Activated T-cell treated with anti-CD3 and anti-CD28 coated beads, Interleukin-2, amount 50 U/mL, for 72 hours (primary cell): Measurements from ENCODE around the gene CTDNEP1. TPM values are rescaled to one million over a fixed set of nuclear protein-coding genes. Genes with fewer than 3 reads are reported as not detected.

Experiments used
- ATAC-seq, 2 donors: fragments of 150-1000 bp; cut with Tn5 transposase; replicated peaks in 1 of 2; 2 replicates each; pipeline ENCODE4 v1.10.0; 2021; ENCODE audit warnings: moderate library complexity in 2 of 2, mild to moderate bottlenecking in 1 of 2
- DNase-seq, 2 donors: peaks; one replicate each; pipeline ENCODE4 v3.0.0; 2021 to 2022; ENCODE audit warnings: mixed read lengths in 1 of 2
- H3K27ac Mint-ChIP-seq: one replicate; pipeline ENCODE4 v1.8.0; 2022; ENCODE audit warnings: mild to moderate bottlenecking, moderate library complexity, mixed read lengths
- H3K27me3 Mint-ChIP-seq: one replicate; pipeline ENCODE4 v1.8.0; 2022; ENCODE audit warnings: low read depth, mixed read lengths
- H3K36me3 Mint-ChIP-seq, 2 donors: one replicate each; pipeline ENCODE4 v1.8.0; 2022; ENCODE audit warnings: mixed read lengths in 2 of 2, mild to moderate bottlenecking in 1 of 2; ENCODE audit not compliant: insufficient read depth in 2 of 2
- H3K4me1 Mint-ChIP-seq: one replicate; pipeline ENCODE4 v1.8.0; 2022; ENCODE audit warnings: low read depth, mixed read lengths
- H3K4me3 Mint-ChIP-seq, 2 donors: one replicate each; pipeline ENCODE4 v1.8.0; 2022; ENCODE audit warnings: mild to moderate bottlenecking in 2 of 2, mixed read lengths in 2 of 2, moderate library complexity in 2 of 2
- H3K9me3 Mint-ChIP-seq, 2 donors: one replicate each; pipeline ENCODE4 v1.8.0; 2022; ENCODE audit warnings: mixed read lengths in 2 of 2
- total RNA-seq, 2 donors: library from RNA; stranded (reverse); gene quantifications; one replicate each; pipeline ENCODE4 v1.2.3, GENCODE V29; 2022

CTDNEP1 gene
- total RNA-seq, 2 donors from 2014 or later: 184 to 186 TPM

- ATAC-seq: no peak
- Mint-ChIP-seq H3K36me3 (no peaks in the 10 kb centered on the region), H3K27me3 (no peaks in the 10 kb centered on the region), H3K27ac (peak overlapping the region; percentile 51), H3K9me3 (no peaks in the 10 kb centered on the region), H3K4me1 (peaks cover 33% of the 10 kb centered on the region), H3K4me3 (peak overlapping the region; percentile 75 to 88)
- no peak for DNase-seq
These were observed 46.0 kb downstream of the CTDNEP1 start for GRCh38 chr17:7205561-7205960.

GRCh38 chr17:7204828-7205461, 46.6 kb downstream of the CTDNEP1 start:
- peak overlapping the region; percentile 75 to 88 for H3K4me3 Mint-ChIP-seq
- H3K27me3 Mint-ChIP-seq: no peaks in the 10 kb centered on the region
- H3K4me1 Mint-ChIP-seq: peaks cover 33% of the 10 kb centered on the region

GRCh38 chr17:7204336-7204735, 47.2 kb downstream of the CTDNEP1 start:
- Mint-ChIP-seq H3K9me3 (no peaks in the 10 kb centered on the region), H3K27me3 (no peaks in the 10 kb centered on the region), H3K4me1 (peaks cover 33% of the 10 kb centered on the region), H3K36me3 (no peaks in the 10 kb centered on the region), H3K4me3 (peak overlapping the region; percentile 75 to 88), H3K27ac (peak overlapping the region; percentile 20)
- DNase-seq (no peak), ATAC-seq (no peak)

More at GRCh38 chr17:7204828-7205461, 46.6 kb downstream of the CTDNEP1 start:
- Mint-ChIP-seq H3K27ac (peak overlapping the region; percentile 51), H3K36me3 (no peaks in the 10 kb centered on the region), H3K9me3 (no peaks in the 10 kb centered on the region)
- peak; percentile 89 for ATAC-seq
- peak; percentile 93 to 94 for DNase-seq

- no peak overlapping the region for H3K27ac Mint-ChIP-seq
- ATAC-seq (no peak), DNase-seq (no peak)
- H3K27me3 Mint-ChIP-seq: no peaks in the 10 kb centered on the region
- H3K4me3 Mint-ChIP-seq: peak overlapping the region; percentile 35 to 47
- peaks cover 33% of the 10 kb centered on the region for H3K4me1 Mint-ChIP-seq
- no peaks in the 10 kb centered on the region for H3K9me3 Mint-ChIP-seq
- H3K36me3 Mint-ChIP-seq: no peaks in the 10 kb centered on the region
These were observed 48.1 kb downstream of the CTDNEP1 start for GRCh38 chr17:7203391-7203790.

- Mint-ChIP-seq H3K27me3 (no peaks in the 10 kb centered on the region), H3K4me3 (no peak overlapping the region), H3K4me1 (no peaks in the 10 kb centered on the region), H3K27ac (no peak overlapping the region), H3K36me3 (peaks cover 0 to 3% of the 10 kb centered on the region in 2 donors), H3K9me3 (no peaks in the 10 kb centered on the region)
- no peak for DNase-seq
- no peak for ATAC-seq
These were observed 54.7 kb downstream of the CTDNEP1 start for GRCh38 chr17:7196651-7197401.

- peaks cover 0 to 3% of the 10 kb centered on the region in 2 donors for H3K36me3 Mint-ChIP-seq
- H3K4me3 Mint-ChIP-seq: no peak overlapping the region
- H3K27ac Mint-ChIP-seq: no peak overlapping the region
- ATAC-seq (no peak), DNase-seq (no peak)
- no peaks in the 10 kb centered on the region for H3K9me3 Mint-ChIP-seq
- no peaks in the 10 kb centered on the region for H3K27me3 Mint-ChIP-seq
- no peaks in the 10 kb centered on the region for H3K4me1 Mint-ChIP-seq
These were observed 55.6 kb downstream of the CTDNEP1 start for GRCh38 chr17:7195971-7196370.

Other genes starting within 250 kb of the CTDNEP1 start
- gene RNASEK, start 239.1 kb downstream of the CTDNEP1 start, total RNA-seq: 100 to 1,000 TPM; 127 to 160 TPM
- 1 to 10 TPM; 1.4 to 2.0 TPM for gene BCL6B, start 228.7 kb downstream of the CTDNEP1 start, total RNA-seq
- gene SLC16A13, start 215.7 kb downstream of the CTDNEP1 start, total RNA-seq: 1 to 10 TPM; 5.3 to 5.5 TPM
- gene SLC16A11, start 207.6 kb downstream of the CTDNEP1 start, total RNA-seq: 1 to 10 TPM; 2.0 to 2.9 TPM
- gene CLEC10A, start 171.5 kb downstream of the CTDNEP1 start, total RNA-seq: not detected
- not detected for gene ASGR2, start 136.9 kb downstream of the CTDNEP1 start, total RNA-seq
- 1 to 10 TPM; 1.5 to 2.1 TPM for gene ASGR1, start 72.4 kb downstream of the CTDNEP1 start, total RNA-seq
- 10 to 100 TPM; 16.2 to 16.7 TPM for gene DLG4, start 31.9 kb downstream of the CTDNEP1 start, total RNA-seq
- 100 to 1,000 TPM; 335 to 386 TPM for gene ACADVL, start 31.8 kb downstream of the CTDNEP1 start, total RNA-seq
- 10 to 100 TPM; 49.5 to 54.8 TPM for gene DVL2, start 17.2 kb downstream of the CTDNEP1 start, total RNA-seq
- gene PHF23, start 12.3 kb downstream of the CTDNEP1 start, total RNA-seq: 10 to 100 TPM; 28.9 to 32.2 TPM
- gene GABARAP, start 9.3 kb downstream of the CTDNEP1 start, total RNA-seq: 100 to 1,000 TPM; 244 to 246 TPM
- 10 to 100 TPM; 62.1 to 89.5 TPM for gene ELP5, start 481 bp upstream of the CTDNEP1 start, total RNA-seq
- 1 to 10 TPM; 1.9 to 3.1 TPM for gene CLDN7, start 10.7 kb upstream of the CTDNEP1 start, total RNA-seq
- under 1 TPM; 0.07 to 0.17 TPM for gene SLC2A4, start 30.0 kb upstream of the CTDNEP1 start, total RNA-seq
- gene YBX2, start 42.9 kb upstream of the CTDNEP1 start, total RNA-seq: 1 to 10 TPM; 3.6 to 9.5 TPM
- 100 to 1,000 TPM; 547 to 594 TPM for gene EIF5A, start 55.9 kb upstream of the CTDNEP1 start, total RNA-seq
- 10 to 100 TPM; 50.5 to 50.7 TPM for gene GPS2, start 63.6 kb upstream of the CTDNEP1 start, total RNA-seq
- gene NEURL4, start 77.6 kb upstream of the CTDNEP1 start, total RNA-seq: 10 to 100 TPM; 35.7 to 37.6 TPM
- 100 to 1,000 TPM; 690 to 708 TPM for gene ACAP1, start 84.8 kb upstream of the CTDNEP1 start, total RNA-seq
- gene KCTD11, start 100.4 kb upstream of the CTDNEP1 start, total RNA-seq: 1 to 10 TPM; 4.9 to 5.5 TPM
- gene TMEM95, start 103.4 kb upstream of the CTDNEP1 start, total RNA-seq: under 1 TPM in 1 of 2 donors, not detected in 1; 0.34 TPM
- gene TNK1, start 129.4 kb upstream of the CTDNEP1 start, total RNA-seq: 1 to 10 TPM; 5.5 to 6.5 TPM
- 10 to 100 TPM; 60.5 to 62.6 TPM for gene PLSCR3, start 142.8 kb upstream of the CTDNEP1 start, total RNA-seq
- gene TMEM256, start 152.4 kb upstream of the CTDNEP1 start, total RNA-seq: 10 to 100 TPM; 64.8 to 88.2 TPM
- gene NLGN2, start 156.1 kb upstream of the CTDNEP1 start, total RNA-seq: 10 to 100 TPM; 17.4 to 19.8 TPM
- gene SPEM1, start 168.6 kb upstream of the CTDNEP1 start, total RNA-seq: under 1 TPM; 0.58 to 0.67 TPM
- not detected for gene SPEM2, start 173.9 kb upstream of the CTDNEP1 start, total RNA-seq
- gene SPEM3, start 177.1 kb upstream of the CTDNEP1 start, total RNA-seq: not detected
- gene TMEM102, start 183.7 kb upstream of the CTDNEP1 start, total RNA-seq: 10 to 100 TPM; 11.3 to 11.7 TPM
- 1 to 10 TPM; 4.9 to 5.3 TPM for gene FGF11, start 187.8 kb upstream of the CTDNEP1 start, total RNA-seq
- gene CHRNB1, start 193.3 kb upstream of the CTDNEP1 start, total RNA-seq: 10 to 100 TPM; 25.5 to 26.8 TPM
- gene ZBTB4, start 227.9 kb upstream of the CTDNEP1 start, total RNA-seq: 10 to 100 TPM; 28.5 to 29.0 TPM
- gene SLC35G6, start 229.7 kb upstream of the CTDNEP1 start, total RNA-seq: under 1 TPM in 1 of 2 donors, not detected in 1; 0.25 TPM
- 100 to 1,000 TPM; 211 to 249 TPM for gene POLR2A, start 232.6 kb upstream of the CTDNEP1 start, total RNA-seq